Ishikawa (cell line): ENCODE measurements around the gene FXR2.

Experiments
- CEBPB ChIP-seq: IDR thresholded peaks from 2 replicates; pipeline ENCODE4 v1.6.1; 2012
- CREB1 ChIP-seq: IDR thresholded peaks from 2 replicates; pipeline ENCODE4 v1.6.1; 2012; ENCODE audit warnings: low read depth
- EGR1 ChIP-seq: IDR thresholded peaks from 2 replicates; pipeline ENCODE4 v1.6.1; 2012
- EP300 ChIP-seq: IDR thresholded peaks from 2 replicates; pipeline ENCODE4 v1.6.1; 2012; ENCODE audit warnings: borderline replicate concordance
- FOXM1 ChIP-seq: IDR thresholded peaks from 2 replicates; pipeline ENCODE4 v1.6.1; 2012; ENCODE audit warnings: low read depth, borderline replicate concordance
- NFIC ChIP-seq: IDR thresholded peaks from 2 replicates; pipeline ENCODE4 v1.6.1; 2012
- RAD21 ChIP-seq: IDR thresholded peaks from 2 replicates; pipeline ENCODE4 v1.6.1; 2012; ENCODE audit warnings: low read depth
- TAF1 ChIP-seq: IDR thresholded peaks from 2 replicates; pipeline ENCODE4 v1.6.1; 2012; ENCODE audit warnings: low read depth, mild to moderate bottlenecking
- TCF12 ChIP-seq: IDR thresholded peaks from 2 replicates; pipeline ENCODE4 v1.6.1; 2012; ENCODE audit warnings: low read depth
- TEAD4 ChIP-seq: IDR thresholded peaks from 2 replicates; pipeline ENCODE4 v1.6.1; 2012
- YY1 ChIP-seq: IDR thresholded peaks from 2 replicates; pipeline ENCODE4 v1.6.1; 2012; ENCODE audit warnings: low read depth
- TF ChIP-seq, protein P1 (sequence below): IDR thresholded peaks from 2 replicates; pipeline ENCODE4 v1.6.1; 2012

DNA sequence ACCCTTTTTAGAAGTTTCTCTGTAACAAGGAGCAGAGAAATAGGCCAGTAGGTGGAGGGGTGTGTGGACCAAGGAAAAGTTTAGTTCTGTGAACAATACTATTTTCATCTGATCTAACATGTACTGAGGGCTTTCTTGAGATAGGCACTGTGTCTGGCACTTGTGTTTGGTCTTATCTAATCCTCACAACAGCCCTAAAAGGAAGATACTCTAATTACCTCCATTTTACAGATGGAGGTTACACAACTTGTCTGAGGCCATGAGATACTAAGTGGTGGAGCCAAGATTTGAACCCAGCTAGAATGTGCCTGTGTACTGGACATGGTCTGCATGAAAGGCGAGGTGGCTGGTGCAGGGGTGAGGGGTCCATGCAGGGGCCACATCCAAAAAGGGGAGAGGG lies 61.3 kb downstream of the FXR2 start:
- TF ChIP-seq TCF12 (no peak), EGR1 (no peak), TEAD4 (no peak), CREB1 (no peak), NFIC (no peak), RAD21 (no peak), TAF1 (no peak), YY1 (no peak), CEBPB (no peak), FOXM1 (no peak), EP300 (no peak)
- TF ChIP-seq, protein P1, sequence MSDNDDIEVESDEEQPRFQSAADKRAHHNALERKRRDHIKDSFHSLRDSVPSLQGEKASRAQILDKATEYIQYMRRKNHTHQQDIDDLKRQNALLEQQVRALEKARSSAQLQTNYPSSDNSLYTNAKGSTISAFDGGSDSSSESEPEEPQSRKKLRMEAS = no peak
